Astrocyte of the spinal cord (primary cell): ENCODE data around the gene ASTN2.

ENCODE experiments used
- DNase-seq: peaks from one replicate; pipeline ENCODE4 v3.0.0; 2011; ENCODE audit warnings: low read depth, low spot score
- H3K4me3 ChIP-seq: 2 replicates; pipeline ENCODE4 v1.5.1; 2011; ENCODE audit warnings: low read depth, mild to moderate bottlenecking, low read length, moderate library complexity
- in situ Hi-C: cut with HindIII; loops from 2 replicates; pipeline ENCODE4 v1.10.0; 2017; ENCODE audit warnings: low sequenced_read_pairs
- TF ChIP-seq, protein P1 (sequence below): IDR thresholded peaks from 2 replicates; pipeline ENCODE4 v1.5.1; 2012; ENCODE audit warnings: low read depth, mild to moderate bottlenecking, low read length, inconsistent platforms

ASTN2 gene

DNA sequence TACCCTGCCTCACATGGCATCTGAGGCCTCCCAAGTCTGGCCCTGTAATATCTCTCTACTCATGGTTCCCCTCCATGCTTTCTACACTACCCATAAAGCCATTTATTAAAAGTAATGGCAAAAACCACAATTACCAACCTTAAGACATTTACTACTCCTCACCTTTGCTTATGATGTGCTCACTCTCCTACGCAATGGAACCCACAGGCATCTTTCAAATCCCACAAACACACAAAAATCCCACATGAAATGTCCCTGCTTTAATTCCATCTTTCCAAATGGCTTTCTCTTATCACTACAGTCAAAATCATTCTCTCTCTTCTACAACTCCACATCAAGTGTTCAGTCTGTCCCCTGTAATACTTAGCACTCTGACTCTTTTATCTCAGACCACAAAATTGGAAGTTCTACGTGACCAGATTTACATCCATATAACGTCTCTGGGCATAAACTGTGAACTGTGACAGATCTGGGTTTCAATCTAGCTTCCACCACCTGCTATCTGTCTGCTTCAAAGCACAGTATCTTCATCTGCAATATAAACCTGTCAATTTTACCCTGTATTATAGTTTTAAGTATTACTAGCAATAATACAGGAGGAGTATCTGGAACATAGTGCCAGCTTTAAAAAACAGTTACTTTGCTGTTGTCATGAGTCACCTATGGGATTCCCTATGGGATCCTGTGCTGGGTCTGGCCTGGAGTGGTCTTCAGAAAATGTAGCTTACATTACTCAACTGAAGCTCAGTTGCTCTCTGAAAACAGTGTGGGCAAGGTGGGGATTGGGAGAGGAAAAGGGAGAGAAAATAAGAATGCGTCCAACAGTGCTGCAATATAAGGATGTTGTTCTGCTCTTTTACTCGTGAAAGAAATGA is 864.8 kb downstream of the ASTN2 start:
- TF ChIP-seq, protein P1, sequence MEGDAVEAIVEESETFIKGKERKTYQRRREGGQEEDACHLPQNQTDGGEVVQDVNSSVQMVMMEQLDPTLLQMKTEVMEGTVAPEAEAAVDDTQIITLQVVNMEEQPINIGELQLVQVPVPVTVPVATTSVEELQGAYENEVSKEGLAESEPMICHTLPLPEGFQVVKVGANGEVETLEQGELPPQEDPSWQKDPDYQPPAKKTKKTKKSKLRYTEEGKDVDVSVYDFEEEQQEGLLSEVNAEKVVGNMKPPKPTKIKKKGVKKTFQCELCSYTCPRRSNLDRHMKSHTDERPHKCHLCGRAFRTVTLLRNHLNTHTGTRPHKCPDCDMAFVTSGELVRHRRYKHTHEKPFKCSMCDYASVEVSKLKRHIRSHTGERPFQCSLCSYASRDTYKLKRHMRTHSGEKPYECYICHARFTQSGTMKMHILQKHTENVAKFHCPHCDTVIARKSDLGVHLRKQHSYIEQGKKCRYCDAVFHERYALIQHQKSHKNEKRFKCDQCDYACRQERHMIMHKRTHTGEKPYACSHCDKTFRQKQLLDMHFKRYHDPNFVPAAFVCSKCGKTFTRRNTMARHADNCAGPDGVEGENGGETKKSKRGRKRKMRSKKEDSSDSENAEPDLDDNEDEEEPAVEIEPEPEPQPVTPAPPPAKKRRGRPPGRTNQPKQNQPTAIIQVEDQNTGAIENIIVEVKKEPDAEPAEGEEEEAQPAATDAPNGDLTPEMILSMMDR: no peak
- in situ Hi-C loops: no loop called here
- no peak overlapping the region for H3K4me3 ChIP-seq
- DNase-seq: peak; percentile 42

DNA sequence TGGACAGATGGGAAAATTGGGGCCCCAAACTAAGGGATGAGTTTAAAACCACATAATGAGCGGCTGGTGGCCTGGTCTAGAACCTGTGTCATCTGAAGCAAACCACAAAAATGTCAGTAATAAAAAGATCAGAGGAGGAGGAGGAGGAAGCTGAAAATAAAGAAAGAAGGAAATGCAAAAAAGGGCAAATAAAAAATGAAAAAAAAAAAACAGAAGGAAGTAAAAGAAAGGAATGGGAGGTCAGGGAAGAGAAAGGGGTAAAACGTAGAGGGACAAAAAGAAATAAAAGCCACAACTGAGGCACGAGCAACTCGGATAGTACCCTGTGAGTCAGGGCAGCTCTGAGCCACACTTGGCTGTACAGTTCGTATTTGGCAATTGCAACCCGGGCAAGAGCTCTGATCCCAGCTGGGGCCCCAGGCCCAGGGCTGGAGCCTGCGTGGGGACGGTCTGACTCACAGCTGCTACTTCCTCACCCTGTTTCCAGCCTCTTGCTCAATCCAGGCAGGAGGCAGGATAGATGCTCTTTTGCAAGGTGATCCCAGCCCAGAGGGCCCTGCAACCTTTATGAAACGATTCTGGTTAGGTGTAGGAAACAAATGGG is 865.7 kb downstream of the ASTN2 start:
- in situ Hi-C loops: no loop called here
- peak; percentile 93 for DNase-seq

DNA sequence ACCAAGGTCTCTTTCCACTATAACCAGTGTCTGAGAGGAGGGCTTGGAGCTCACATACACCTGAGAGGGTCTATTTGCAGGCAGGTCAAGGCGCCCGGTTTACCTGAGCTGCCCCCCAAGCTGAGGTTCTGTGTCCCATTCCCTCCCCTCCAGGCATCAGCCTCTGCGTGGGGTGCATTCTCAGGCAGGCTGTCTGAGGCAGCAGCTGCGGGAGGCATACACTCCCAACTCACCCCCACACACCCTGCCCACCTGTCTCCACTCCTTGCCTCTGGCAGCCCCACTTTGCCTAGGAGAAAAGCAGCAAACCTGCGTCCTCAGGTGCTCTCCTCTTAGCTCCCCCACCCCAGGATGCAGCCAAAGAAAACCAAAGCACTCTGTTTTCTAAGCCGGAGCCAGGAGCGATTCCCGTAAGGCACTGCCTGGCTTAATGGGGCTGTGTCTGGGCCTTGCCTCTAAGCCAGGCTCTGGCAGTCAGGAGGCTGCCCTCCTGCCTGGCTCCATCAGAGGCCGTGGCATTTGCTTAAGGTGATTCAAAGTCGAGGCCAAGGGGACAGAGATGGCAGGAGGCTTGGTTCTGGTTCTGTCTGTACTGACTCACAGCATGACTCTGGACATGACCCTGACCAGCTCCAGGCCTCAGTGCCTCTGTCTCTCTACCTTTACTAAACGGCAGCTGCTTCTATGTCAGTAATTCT is 867.0 kb downstream of the ASTN2 start:
- H3K4me3 ChIP-seq: no peak overlapping the region
- in situ Hi-C loops: no loop called here
- TF ChIP-seq, protein P1: no peak
- DNase-seq: no peak

More for the DNA sequence above, 865.7 kb downstream of the ASTN2 start:
- TF ChIP-seq, protein P1: no peak
- H3K4me3 ChIP-seq: no peak overlapping the region

DNA sequence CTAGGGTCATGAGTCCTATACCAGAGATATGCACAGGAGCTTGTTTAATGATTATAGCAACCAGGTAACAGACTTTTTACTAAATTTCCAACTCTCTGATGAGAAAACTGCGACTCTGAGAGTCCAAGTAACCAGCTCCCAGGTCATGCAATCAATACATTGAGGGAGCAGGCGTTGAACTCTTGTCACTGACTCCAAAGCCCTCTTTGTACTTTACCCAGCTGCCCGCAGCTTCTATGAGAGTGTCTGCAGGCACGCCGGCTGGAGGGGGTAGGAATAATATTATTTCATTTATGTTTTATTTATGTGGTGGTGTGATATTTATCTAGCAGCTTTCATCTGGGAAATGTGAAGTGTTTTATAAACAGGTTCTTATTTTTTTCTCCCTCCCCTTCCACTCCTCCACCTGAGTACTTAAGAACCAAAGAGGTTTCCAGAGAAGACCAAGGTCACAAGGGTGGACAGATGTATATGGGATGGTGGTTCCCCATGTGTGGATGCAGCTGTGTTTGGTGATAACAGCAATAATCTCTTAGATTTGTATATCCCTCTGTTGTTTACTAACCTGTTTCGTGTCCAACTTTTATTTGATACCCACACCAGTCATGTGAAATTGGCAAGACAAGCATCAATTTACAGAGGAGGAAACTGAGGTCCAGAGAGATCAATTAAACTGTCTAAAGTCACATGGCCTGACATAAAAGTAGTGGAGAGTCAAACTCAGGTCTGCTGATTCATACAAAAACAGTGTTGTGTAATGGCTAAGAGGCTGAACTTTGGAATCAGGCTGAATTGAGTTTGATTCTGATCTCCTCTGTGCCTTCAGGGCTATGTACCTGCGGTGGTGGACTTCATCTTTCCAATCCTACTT is 867.9 kb downstream of the ASTN2 start:
- in situ Hi-C loops: no loop called here
- DNase-seq: peak; percentile 20
- TF ChIP-seq, protein P1: no peak
- no peak overlapping the region for H3K4me3 ChIP-seq

DNA sequence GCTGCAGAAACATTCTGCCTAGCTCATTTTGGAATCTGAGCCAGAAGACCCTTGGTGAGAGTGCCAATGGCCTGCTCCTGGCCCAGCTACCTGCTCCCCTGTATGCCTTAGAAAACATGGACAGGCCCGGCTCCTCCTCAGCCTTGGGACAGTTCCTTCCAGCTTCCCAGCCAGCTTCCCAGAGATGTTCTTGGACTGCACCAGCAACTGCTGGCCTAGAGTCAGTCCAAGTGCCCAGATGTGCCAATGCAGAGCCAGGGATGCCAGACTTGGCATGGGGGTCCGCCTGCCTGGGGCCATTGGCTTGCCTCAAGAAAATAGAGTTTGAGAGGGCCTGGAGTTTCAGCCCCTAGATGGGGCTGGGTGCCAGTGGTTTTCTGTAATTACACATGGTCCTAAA is 870.0 kb downstream of the ASTN2 start:
- TF ChIP-seq, protein P1: no peak
- in situ Hi-C loops: no loop called here
- H3K4me3 ChIP-seq: no peak overlapping the region
- no peak for DNase-seq
